ENCODE measurements around the gene MAB21L2. TPM values are rescaled to one million over a fixed set of nuclear protein-coding genes. Genes with fewer than 3 reads are reported as not detected.

MAB21L2 gene
- total and polyA plus RNA-seq, 10 donors: not detected

- Histone ChIP-seq H3K27me3 (replicated peaks in 1 of 7) (no peaks in the 10 kb centered on the region), H3K4me1 (no peaks in the 10 kb centered on the region), H3K36me3 (peaks cover 2 to 89% (median 28%) of the 10 kb centered on the region in 6 donors), H3K4me3 (no peak overlapping the region), H3K9me3 (peaks cover 0 to 15% (median 9%) of the 10 kb centered on the region in 8 donors), H3K27ac (no peak overlapping the region)
- TF ChIP-seq CTCF (IDR thresholded peaks at IDR 0.05 in 8 of 11, conservative IDR thresholded peaks at IDR 0.05 in 3 of 11) (no peak), POLR2AphosphoS5 (IDR thresholded peaks at IDR 0.05) (no peak), POLR2A (IDR thresholded peaks at IDR 0.05) (no peak)
- intact Hi-C loops (cut with DNase I; ENCODE audit: low total_unique reads): no loop called here
- no peak for DNase-seq
Observed at GRCh38 chr4:150586162-150586810, 4.3 kb downstream of the MAB21L2 start.

- H3K27ac ChIP-seq: no peak overlapping the region
- intact Hi-C loops (cut with DNase I; ENCODE audit: low total_unique reads): no loop called here
- H3K9me3 ChIP-seq: peaks cover 0 to 9% (median 5%) of the 10 kb centered on the region in 8 donors
- 94 to 100% (median 96%) methylated on average over 1 of the region's 1 CpG for WGBS, 5 donors
- peaks cover under 1 to 73% (median 23%) of the 10 kb centered on the region in 6 donors for H3K36me3 ChIP-seq
- no peak for TF ChIP-seq POLR2AphosphoS5 (IDR thresholded peaks at IDR 0.05)
- TF ChIP-seq POLR2A (IDR thresholded peaks at IDR 0.05): no peak
- no peak for TF ChIP-seq CTCF (IDR thresholded peaks at IDR 0.05 in 8 of 11, conservative IDR thresholded peaks at IDR 0.05 in 3 of 11)
- no peak overlapping the region for H3K4me3 ChIP-seq
- H3K4me1 ChIP-seq: no peaks in the 10 kb centered on the region
- DNase-seq: no peak
- H3K27me3 ChIP-seq (replicated peaks in 1 of 7): no peaks in the 10 kb centered on the region
Observed at GRCh38 chr4:150588316-150588715, 6.4 kb downstream of the MAB21L2 start.

GRCh38 chr4:150589157-150589556 is 7.2 kb downstream of the MAB21L2 start:
- intact Hi-C loops (cut with DNase I; ENCODE audit: low total_unique reads): no loop called here
- no peak for DNase-seq
- 90 to 94% (median 93%) methylated on average over 2 of the region's 2 CpGs for WGBS, 5 donors
- H3K27ac ChIP-seq: no peak overlapping the region
- no peaks in the 10 kb centered on the region for H3K27me3 ChIP-seq (replicated peaks in 1 of 7)
- no peaks in the 10 kb centered on the region for H3K4me1 ChIP-seq
- no peak overlapping the region for H3K4me3 ChIP-seq
- H3K36me3 ChIP-seq: peaks cover 0 to 64% (median 16%) of the 10 kb centered on the region in 6 donors
- H3K9me3 ChIP-seq: peaks cover 0 to under 1% (median 0%) of the 10 kb centered on the region in 8 donors
- TF ChIP-seq CTCF (IDR thresholded peaks at IDR 0.05 in 8 of 11, conservative IDR thresholded peaks at IDR 0.05 in 3 of 11): no peak
- TF ChIP-seq POLR2A (IDR thresholded peaks at IDR 0.05): no peak
- TF ChIP-seq POLR2AphosphoS5 (IDR thresholded peaks at IDR 0.05): no peak

GRCh38 chr4:150590631-150591030 is 8.7 kb downstream of the MAB21L2 start:
- DNase-seq: no peak
- no peak for TF ChIP-seq POLR2A (IDR thresholded peaks at IDR 0.05)
- no peak for TF ChIP-seq POLR2AphosphoS5 (IDR thresholded peaks at IDR 0.05)
- TF ChIP-seq CTCF (IDR thresholded peaks at IDR 0.05 in 8 of 11, conservative IDR thresholded peaks at IDR 0.05 in 3 of 11): no peak
- H3K4me1 ChIP-seq: no peaks in the 10 kb centered on the region
- intact Hi-C loops (cut with DNase I; ENCODE audit: low total_unique reads): no loop called here
- no peak overlapping the region for H3K4me3 ChIP-seq
- H3K27me3 ChIP-seq (replicated peaks in 1 of 7): no peaks in the 10 kb centered on the region
- H3K27ac ChIP-seq: no peak overlapping the region
- no peaks in the 10 kb centered on the region for H3K9me3 ChIP-seq
- whole genome bisulfite sequencing, 5 donors: 95 to 99% (median 97%) methylated on average over 5 of the region's 5 CpGs
- peaks cover 0 to 50% (median 16%) of the 10 kb centered on the region in 6 donors for H3K36me3 ChIP-seq

All from spleen (tissue), 11 donors.